ENCODE data around the gene CPN1.

CPN1 gene

DNA sequence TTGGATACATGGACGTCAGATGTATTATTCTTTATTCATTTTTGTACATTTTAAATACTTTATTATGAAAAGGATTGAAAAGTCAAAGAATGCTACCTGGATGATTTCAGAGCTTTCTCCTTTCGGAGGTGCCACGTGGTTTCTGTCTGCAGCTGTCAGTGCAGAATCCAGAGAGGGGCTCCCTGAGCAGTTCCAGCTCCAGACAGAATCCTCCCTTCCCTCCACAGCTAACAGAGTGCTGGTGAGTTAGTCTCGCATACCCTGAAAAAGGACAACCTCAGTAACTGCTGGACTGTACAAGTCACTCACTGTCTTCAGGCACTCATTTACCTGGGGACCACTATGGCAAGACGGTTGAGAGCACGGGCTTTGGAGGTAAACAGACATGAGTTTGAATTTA is 82.8 kb downstream of the CPN1 start:
- DNase-seq (ENCODE audit: low read depth): no peak
- TF ChIP-seq, protein P1, sequence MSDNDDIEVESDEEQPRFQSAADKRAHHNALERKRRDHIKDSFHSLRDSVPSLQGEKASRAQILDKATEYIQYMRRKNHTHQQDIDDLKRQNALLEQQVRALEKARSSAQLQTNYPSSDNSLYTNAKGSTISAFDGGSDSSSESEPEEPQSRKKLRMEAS (IDR thresholded peaks at IDR 0.05; ENCODE audit: low read depth, low read length): no peak
- TF ChIP-seq, protein P2, sequence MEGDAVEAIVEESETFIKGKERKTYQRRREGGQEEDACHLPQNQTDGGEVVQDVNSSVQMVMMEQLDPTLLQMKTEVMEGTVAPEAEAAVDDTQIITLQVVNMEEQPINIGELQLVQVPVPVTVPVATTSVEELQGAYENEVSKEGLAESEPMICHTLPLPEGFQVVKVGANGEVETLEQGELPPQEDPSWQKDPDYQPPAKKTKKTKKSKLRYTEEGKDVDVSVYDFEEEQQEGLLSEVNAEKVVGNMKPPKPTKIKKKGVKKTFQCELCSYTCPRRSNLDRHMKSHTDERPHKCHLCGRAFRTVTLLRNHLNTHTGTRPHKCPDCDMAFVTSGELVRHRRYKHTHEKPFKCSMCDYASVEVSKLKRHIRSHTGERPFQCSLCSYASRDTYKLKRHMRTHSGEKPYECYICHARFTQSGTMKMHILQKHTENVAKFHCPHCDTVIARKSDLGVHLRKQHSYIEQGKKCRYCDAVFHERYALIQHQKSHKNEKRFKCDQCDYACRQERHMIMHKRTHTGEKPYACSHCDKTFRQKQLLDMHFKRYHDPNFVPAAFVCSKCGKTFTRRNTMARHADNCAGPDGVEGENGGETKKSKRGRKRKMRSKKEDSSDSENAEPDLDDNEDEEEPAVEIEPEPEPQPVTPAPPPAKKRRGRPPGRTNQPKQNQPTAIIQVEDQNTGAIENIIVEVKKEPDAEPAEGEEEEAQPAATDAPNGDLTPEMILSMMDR (IDR thresholded peaks at IDR 0.05; ENCODE audit: low read depth, low read length): no peak
- TF ChIP-seq POLR2A (IDR thresholded peaks at IDR 0.05; ENCODE audit: extremely low read depth, insufficient read length): no peak
- no peak for TF ChIP-seq MYC (IDR thresholded peaks at IDR 0.05; ENCODE audit: low read depth, low read length)
- H3K4me3 ChIP-seq (ENCODE audit: low read depth, low read length): no peak overlapping the region

DNA sequence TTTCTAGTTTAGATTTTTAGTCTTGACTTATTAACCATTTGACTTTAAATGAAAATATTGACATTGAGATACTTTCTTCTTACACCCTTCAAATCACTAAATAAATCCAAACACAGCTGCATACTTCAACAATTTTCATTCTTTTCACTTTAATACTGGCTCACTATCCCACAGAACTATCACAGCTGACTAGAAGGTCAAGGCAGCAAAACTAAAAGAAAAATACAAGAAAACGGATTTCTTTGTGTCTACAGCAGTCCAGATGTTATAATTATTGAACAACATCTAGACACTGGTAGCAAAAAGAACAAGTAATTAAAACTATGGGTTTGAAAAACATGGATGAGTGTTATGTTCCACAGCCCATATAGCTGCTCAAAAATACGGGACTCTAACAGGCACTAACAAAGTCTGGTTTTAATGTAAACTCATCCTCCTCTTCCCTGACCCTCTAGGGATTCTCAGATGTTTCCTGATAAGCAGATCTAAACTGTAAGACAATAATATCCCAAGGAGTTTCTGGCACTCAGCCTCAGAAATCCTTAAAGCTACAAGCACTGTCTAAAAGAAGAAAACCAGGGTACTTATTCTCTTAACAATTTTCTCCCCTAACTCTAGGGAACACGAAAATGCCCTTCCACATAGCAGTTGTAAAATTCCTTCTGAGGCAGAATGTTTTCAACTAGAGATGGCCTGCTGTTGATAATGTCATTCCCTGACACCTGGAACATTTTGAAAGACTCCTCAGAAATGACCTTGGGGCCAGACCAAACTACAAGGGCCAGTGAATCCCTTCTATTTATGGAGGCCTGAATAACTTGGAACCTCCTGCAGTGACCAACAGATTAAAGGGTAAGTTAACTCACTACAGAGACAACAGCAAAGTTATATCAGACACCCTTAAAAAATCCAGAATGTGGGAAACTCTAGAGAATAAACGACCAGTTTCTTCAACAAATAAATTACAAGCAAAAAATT is 84.7 kb downstream of the CPN1 start:
- DNase-seq (ENCODE audit: low read depth): no peak
- no peak overlapping the region for H3K4me3 ChIP-seq (ENCODE audit: low read depth, low read length)
- no peak for TF ChIP-seq MYC (IDR thresholded peaks at IDR 0.05; ENCODE audit: low read depth, low read length)
- no peak for TF ChIP-seq POLR2A (IDR thresholded peaks at IDR 0.05; ENCODE audit: extremely low read depth, insufficient read length)
- TF ChIP-seq, protein P2 (IDR thresholded peaks at IDR 0.05; ENCODE audit: low read depth, low read length): no peak
- TF ChIP-seq, protein P1 (IDR thresholded peaks at IDR 0.05; ENCODE audit: low read depth, low read length): no peak

DNA sequence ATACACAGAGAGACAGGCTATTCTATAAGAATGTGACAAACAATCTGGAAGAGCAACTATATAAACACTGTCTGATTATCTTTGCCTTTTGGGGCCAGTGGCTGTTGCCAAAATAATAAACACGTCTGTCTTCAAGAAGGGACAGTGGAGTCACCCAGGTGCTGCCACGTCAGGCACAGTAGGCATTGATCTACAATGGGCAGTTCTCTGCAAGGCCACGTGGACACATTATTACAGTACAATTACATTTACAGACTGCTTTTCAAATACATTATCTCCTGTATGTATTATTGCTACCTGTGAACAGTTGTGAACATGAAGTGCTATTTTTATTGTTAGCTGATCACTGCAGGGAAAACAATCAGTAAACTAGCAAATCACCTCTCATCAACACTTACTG is 86.0 kb downstream of the CPN1 start:
- DNase-seq (ENCODE audit: low read depth): no peak
- H3K4me3 ChIP-seq (ENCODE audit: low read depth, low read length): no peak overlapping the region
- TF ChIP-seq MYC (IDR thresholded peaks at IDR 0.05; ENCODE audit: low read depth, low read length): no peak

DNA sequence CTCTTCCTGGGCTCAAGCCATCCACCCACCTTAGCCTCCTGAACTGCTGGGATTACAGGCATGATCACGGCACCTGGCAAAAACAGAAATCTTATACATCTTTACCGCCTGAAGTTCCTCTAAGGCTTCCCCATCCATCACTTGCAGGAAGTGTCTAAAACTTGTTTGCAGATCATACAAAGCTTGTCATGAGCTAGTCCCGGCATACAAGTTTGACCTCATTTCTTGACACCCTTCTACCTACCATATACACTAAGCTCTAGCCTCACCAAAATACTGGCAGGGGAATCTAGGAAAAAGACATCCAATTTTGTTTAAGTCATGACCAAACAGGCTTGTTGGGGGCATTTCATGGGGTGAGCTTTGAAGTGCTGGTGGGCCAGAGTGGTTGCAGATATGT is 86.4 kb downstream of the CPN1 start:
- TF ChIP-seq, protein P1 (IDR thresholded peaks at IDR 0.05; ENCODE audit: low read depth, low read length): no peak
- TF ChIP-seq MYC (IDR thresholded peaks at IDR 0.05; ENCODE audit: low read depth, low read length) (no peak), POLR2A (IDR thresholded peaks at IDR 0.05; ENCODE audit: extremely low read depth, insufficient read length) (no peak)
- TF ChIP-seq, protein P2 (IDR thresholded peaks at IDR 0.05; ENCODE audit: low read depth, low read length): no peak
- no peak for DNase-seq (ENCODE audit: low read depth)
- H3K4me3 ChIP-seq (ENCODE audit: low read depth, low read length): no peak overlapping the region

DNA sequence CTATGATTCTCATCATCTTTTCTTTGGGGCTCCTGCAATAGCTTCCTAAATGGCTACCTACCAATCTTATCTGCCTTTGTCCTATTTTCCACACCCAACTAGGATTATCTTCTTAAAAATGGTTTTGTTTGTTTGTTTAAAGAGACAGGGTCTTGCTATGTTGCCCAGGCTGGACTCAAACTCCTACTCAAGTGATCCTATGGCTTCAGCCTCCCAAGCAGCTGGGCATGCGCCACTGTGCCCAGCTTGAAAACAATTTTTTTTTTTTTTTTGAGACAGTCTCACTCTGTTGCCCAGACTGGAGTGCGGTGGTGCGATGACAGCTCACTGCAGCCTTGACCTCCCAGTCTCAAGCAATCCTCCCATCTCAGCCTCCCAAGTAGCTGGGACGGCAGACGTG is 86.9 kb downstream of the CPN1 start:
- DNase-seq (ENCODE audit: low read depth): no peak
- H3K4me3 ChIP-seq (ENCODE audit: low read depth, low read length): no peak overlapping the region
- TF ChIP-seq, protein P1 (IDR thresholded peaks at IDR 0.05; ENCODE audit: low read depth, low read length): no peak
- TF ChIP-seq, protein P2 (IDR thresholded peaks at IDR 0.05; ENCODE audit: low read depth, low read length): no peak
- TF ChIP-seq POLR2A (IDR thresholded peaks at IDR 0.05; ENCODE audit: extremely low read depth, insufficient read length) (no peak), MYC (IDR thresholded peaks at IDR 0.05; ENCODE audit: low read depth, low read length) (no peak)

Data from NB4 (cell line).